ENCODE measurements around the gene TENM4.

- TF ChIP-seq JUND (IDR thresholded peaks at IDR 0.05), result no peak
- no peak for TF ChIP-seq CTCF (IDR thresholded peaks at IDR 0.05; ENCODE audit: low read depth, low read length, missing input control)
- no peak for TF ChIP-seq NR2F2 (IDR thresholded peaks at IDR 0.05)
- no peak for TF ChIP-seq REST (IDR thresholded peaks at IDR 0.05)
- no peak for TF ChIP-seq ATF3 (IDR thresholded peaks at IDR 0.05)
- no peak for TF ChIP-seq YY1 (IDR thresholded peaks at IDR 0.05)
- TF ChIP-seq, protein P1, sequence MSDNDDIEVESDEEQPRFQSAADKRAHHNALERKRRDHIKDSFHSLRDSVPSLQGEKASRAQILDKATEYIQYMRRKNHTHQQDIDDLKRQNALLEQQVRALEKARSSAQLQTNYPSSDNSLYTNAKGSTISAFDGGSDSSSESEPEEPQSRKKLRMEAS (IDR thresholded peaks at IDR 0.05), result no peak
- no peak for TF ChIP-seq RAD21 (IDR thresholded peaks at IDR 0.05)
- TF ChIP-seq RXRA (IDR thresholded peaks at IDR 0.05), result no peak
- no peak for TF ChIP-seq TAF1 (conservative IDR thresholded peaks at IDR 0.05)
- no peak for TF ChIP-seq SP1 (IDR thresholded peaks at IDR 0.05)
Observed at GRCh38 chr11:79184285-79184684, 256.5 kb downstream of the TENM4 start.
